Measurements from ENCODE around the gene C2CD3. TPM values are rescaled to one million over a fixed set of nuclear protein-coding genes. Genes with fewer than 3 reads are reported as not detected.

The C2CD3 gene
- total and polyA plus RNA-seq, 4 donors = 3.1 to 14.5 (median 6.7) TPM

DNA sequence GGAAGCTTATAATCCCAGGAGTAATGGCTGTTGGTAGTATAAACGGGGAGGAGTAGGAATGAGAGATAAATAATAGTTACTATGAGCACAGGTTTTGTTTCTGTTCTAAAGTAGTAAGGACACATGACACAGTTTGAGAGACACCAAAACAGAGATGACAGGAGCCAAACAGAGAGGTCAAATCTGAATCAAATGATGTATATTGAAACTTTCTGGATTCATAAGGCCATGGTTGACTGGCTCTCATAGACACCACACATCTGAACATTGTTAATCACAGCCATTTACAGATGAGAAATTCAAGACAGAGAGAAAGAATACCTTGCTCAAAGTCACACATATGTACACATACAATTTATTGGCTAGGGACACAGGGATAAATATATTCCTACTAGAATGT, 98.5 kb downstream of the C2CD3 start:
- WGBS = 92% methylated on average over 1 of the region's 1 CpG
- no peak for DNase-seq (ENCODE audit: low spot score)
- no peaks in the 10 kb centered on the region for H3K9me3 ChIP-seq (ENCODE audit: control insufficient read depth in 4 of 4, low read length in 3 of 4)
- no peak overlapping the region for H3K9ac ChIP-seq (ENCODE audit: low read depth in 1 of 2, low read length in 2 of 2)
- H3K4me3 ChIP-seq (ENCODE audit: low read depth in 1 of 3, low read length in 3 of 3) = no peak overlapping the region
- no peak overlapping the region for H3K27ac ChIP-seq (ENCODE audit: low read depth in 1 of 2, low read length in 2 of 2)
- no peaks in the 10 kb centered on the region for H3K4me1 ChIP-seq (ENCODE audit: control insufficient read depth in 4 of 4, insufficient read depth in 4 of 4, low read length in 3 of 4)
- no peaks in the 10 kb centered on the region for H3K27me3 ChIP-seq (ENCODE audit: control insufficient read depth in 4 of 4, insufficient read depth in 4 of 4, low read length in 3 of 4)
- TF ChIP-seq JUND (IDR thresholded peaks at IDR 0.05) = no peak
- TF ChIP-seq, protein P1, sequence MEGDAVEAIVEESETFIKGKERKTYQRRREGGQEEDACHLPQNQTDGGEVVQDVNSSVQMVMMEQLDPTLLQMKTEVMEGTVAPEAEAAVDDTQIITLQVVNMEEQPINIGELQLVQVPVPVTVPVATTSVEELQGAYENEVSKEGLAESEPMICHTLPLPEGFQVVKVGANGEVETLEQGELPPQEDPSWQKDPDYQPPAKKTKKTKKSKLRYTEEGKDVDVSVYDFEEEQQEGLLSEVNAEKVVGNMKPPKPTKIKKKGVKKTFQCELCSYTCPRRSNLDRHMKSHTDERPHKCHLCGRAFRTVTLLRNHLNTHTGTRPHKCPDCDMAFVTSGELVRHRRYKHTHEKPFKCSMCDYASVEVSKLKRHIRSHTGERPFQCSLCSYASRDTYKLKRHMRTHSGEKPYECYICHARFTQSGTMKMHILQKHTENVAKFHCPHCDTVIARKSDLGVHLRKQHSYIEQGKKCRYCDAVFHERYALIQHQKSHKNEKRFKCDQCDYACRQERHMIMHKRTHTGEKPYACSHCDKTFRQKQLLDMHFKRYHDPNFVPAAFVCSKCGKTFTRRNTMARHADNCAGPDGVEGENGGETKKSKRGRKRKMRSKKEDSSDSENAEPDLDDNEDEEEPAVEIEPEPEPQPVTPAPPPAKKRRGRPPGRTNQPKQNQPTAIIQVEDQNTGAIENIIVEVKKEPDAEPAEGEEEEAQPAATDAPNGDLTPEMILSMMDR (IDR thresholded peaks at IDR 0.05; ENCODE audit: low read depth, low read length, missing input control) = no peak
- TF ChIP-seq HNF4A (conservative IDR thresholded peaks at IDR 0.05) = no peak
- no peak for TF ChIP-seq GABPA (IDR thresholded peaks at IDR 0.05 in 1 of 2, conservative IDR thresholded peaks at IDR 0.05 in 1 of 2)
- TF ChIP-seq, protein P2, sequence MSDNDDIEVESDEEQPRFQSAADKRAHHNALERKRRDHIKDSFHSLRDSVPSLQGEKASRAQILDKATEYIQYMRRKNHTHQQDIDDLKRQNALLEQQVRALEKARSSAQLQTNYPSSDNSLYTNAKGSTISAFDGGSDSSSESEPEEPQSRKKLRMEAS (IDR thresholded peaks at IDR 0.05) = no peak
- no peak for TF ChIP-seq SP1 (IDR thresholded peaks at IDR 0.05)
- no peak for TF ChIP-seq TAF1 (conservative IDR thresholded peaks at IDR 0.05)
- TF ChIP-seq RXRA (IDR thresholded peaks at IDR 0.05) = no peak
- no peak for TF ChIP-seq RAD21 (IDR thresholded peaks at IDR 0.05)
- TF ChIP-seq, protein P3, sequence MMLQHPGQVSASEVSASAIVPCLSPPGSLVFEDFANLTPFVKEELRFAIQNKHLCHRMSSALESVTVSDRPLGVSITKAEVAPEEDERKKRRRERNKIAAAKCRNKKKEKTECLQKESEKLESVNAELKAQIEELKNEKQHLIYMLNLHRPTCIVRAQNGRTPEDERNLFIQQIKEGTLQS (IDR thresholded peaks at IDR 0.05) = no peak
- TF ChIP-seq, protein P4, sequence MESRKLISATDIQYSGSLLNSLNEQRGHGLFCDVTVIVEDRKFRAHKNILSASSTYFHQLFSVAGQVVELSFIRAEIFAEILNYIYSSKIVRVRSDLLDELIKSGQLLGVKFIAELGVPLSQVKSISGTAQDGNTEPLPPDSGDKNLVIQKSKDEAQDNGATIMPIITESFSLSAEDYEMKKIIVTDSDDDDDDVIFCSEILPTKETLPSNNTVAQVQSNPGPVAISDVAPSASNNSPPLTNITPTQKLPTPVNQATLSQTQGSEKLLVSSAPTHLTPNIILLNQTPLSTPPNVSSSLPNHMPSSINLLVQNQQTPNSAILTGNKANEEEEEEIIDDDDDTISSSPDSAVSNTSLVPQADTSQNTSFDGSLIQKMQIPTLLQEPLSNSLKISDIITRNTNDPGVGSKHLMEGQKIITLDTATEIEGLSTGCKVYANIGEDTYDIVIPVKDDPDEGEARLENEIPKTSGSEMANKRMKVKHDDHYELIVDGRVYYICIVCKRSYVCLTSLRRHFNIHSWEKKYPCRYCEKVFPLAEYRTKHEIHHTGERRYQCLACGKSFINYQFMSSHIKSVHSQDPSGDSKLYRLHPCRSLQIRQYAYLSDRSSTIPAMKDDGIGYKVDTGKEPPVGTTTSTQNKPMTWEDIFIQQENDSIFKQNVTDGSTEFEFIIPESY (IDR thresholded peaks at IDR 0.05) = no peak
- no peak for TF ChIP-seq YY1 (IDR thresholded peaks at IDR 0.05)
- no peak for TF ChIP-seq NR2F2 (IDR thresholded peaks at IDR 0.05)
- no peak for TF ChIP-seq FOXA1 (IDR thresholded peaks at IDR 0.05)
- TF ChIP-seq, protein P5, sequence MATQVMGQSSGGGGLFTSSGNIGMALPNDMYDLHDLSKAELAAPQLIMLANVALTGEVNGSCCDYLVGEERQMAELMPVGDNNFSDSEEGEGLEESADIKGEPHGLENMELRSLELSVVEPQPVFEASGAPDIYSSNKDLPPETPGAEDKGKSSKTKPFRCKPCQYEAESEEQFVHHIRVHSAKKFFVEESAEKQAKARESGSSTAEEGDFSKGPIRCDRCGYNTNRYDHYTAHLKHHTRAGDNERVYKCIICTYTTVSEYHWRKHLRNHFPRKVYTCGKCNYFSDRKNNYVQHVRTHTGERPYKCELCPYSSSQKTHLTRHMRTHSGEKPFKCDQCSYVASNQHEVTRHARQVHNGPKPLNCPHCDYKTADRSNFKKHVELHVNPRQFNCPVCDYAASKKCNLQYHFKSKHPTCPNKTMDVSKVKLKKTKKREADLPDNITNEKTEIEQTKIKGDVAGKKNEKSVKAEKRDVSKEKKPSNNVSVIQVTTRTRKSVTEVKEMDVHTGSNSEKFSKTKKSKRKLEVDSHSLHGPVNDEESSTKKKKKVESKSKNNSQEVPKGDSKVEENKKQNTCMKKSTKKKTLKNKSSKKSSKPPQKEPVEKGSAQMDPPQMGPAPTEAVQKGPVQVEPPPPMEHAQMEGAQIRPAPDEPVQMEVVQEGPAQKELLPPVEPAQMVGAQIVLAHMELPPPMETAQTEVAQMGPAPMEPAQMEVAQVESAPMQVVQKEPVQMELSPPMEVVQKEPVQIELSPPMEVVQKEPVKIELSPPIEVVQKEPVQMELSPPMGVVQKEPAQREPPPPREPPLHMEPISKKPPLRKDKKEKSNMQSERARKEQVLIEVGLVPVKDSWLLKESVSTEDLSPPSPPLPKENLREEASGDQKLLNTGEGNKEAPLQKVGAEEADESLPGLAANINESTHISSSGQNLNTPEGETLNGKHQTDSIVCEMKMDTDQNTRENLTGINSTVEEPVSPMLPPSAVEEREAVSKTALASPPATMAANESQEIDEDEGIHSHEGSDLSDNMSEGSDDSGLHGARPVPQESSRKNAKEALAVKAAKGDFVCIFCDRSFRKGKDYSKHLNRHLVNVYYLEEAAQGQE (IDR thresholded peaks at IDR 0.05) = no peak
- peaks cover 3 to 9% (median 7%) of the 10 kb centered on the region in 4 donors for H3K36me3 ChIP-seq (ENCODE audit: control insufficient read depth in 4 of 4, insufficient read depth in 3 of 4, low read depth in 1 of 4, low read length in 3 of 4)

Measured in liver (tissue), 9 donors.